CD4-positive, CD25-positive, alpha-beta regulatory T cell (primary cell): Measurements from ENCODE around the gene C6. TPM values are rescaled to one million over a fixed set of nuclear protein-coding genes. Genes with fewer than 3 reads are reported as not detected.
"Not testable (repeated sequence)": the region's sequence is repeated elsewhere in the genome, so short reads cannot be mapped to it uniquely, and the experiment has no call there.

Experiments
- ATAC-seq, 2 donors: fragments of 150-1000 bp; cut with Tn5 transposase; one replicate each; pipeline ENCODE4 v1.10.0; 2021; ENCODE audit warnings: low read depth in 2 of 2, moderate number of reproducible peaks in 2 of 2, moderate library complexity in 1 of 2
- DNase-seq, 3 donors: peaks; one replicate each; pipeline versions ENCODE4 v3.0.0 to v3.0.0-alpha.2; 2012 to 2022; ENCODE audit warnings: mixed read lengths in 1 of 3
- H3K27ac ChIP-seq: one replicate; pipeline ENCODE4 v1.7.0; 2013; ENCODE audit warnings: mild to moderate bottlenecking, low read length; ENCODE audit not compliant: insufficient read depth, poor library complexity, severe bottlenecking
- H3K27me3 ChIP-seq: one replicate; pipeline ENCODE4 v1.7.0; 2013; ENCODE audit warnings: low read length; ENCODE audit not compliant: control insufficient read depth, insufficient read depth
- H3K36me3 ChIP-seq: one replicate; pipeline ENCODE4 v1.7.0; 2013; ENCODE audit warnings: mild to moderate bottlenecking, low read length, moderate library complexity; ENCODE audit not compliant: control insufficient read depth, insufficient read depth
- H3K4me1 ChIP-seq: 2 replicates; pipeline ENCODE4 v1.7.0; 2013; ENCODE audit warnings: mild to moderate bottlenecking, low read length; ENCODE audit not compliant: insufficient read depth, control insufficient read depth, poor library complexity, severe bottlenecking
- H3K4me3 ChIP-seq: one replicate; pipeline ENCODE4 v1.7.0; 2013; ENCODE audit warnings: low read depth, mild to moderate bottlenecking, low read length, moderate library complexity
- H3K9me3 ChIP-seq, 2 experiments: 1 replicate in 1 of 2; 2 replicates in 1 of 2; pipeline ENCODE4 v1.7.0; 2013; ENCODE audit warnings: low read length in 2 of 2, mild to moderate bottlenecking in 1 of 2, moderate library complexity in 1 of 2; ENCODE audit not compliant: control insufficient read depth in 2 of 2
- H3K27ac Mint-ChIP-seq, 3 donors: one replicate each; pipeline ENCODE4 v1.8.0; 2020 to 2022; ENCODE audit warnings: mild to moderate bottlenecking in 3 of 3, mixed read lengths in 3 of 3, moderate library complexity in 2 of 3
- H3K27me3 Mint-ChIP-seq: one replicate; pipeline ENCODE4 v1.8.0; 2022; ENCODE audit warnings: mild to moderate bottlenecking, mixed read lengths
- H3K36me3 Mint-ChIP-seq: one replicate; pipeline ENCODE4 v1.8.0; 2020; ENCODE audit warnings: mixed read lengths
- H3K4me1 Mint-ChIP-seq, 4 donors: one replicate each; pipeline ENCODE4 v1.8.0; 2020 to 2022; ENCODE audit warnings: mixed read lengths in 4 of 4, mild to moderate bottlenecking in 1 of 4
- H3K4me3 Mint-ChIP-seq, 4 donors: one replicate each; pipeline ENCODE4 v1.8.0; 2020 to 2022; ENCODE audit warnings: mild to moderate bottlenecking in 4 of 4, mixed read lengths in 4 of 4, moderate library complexity in 3 of 4
- H3K9me3 Mint-ChIP-seq, 7 donors: one replicate each; pipeline ENCODE4 v1.8.0; 2020 to 2022; ENCODE audit warnings: mixed read lengths in 7 of 7, mild to moderate bottlenecking in 3 of 7, moderate library complexity in 2 of 7
- polyA plus RNA-seq, 4 donors: library from polyadenylated mRNA; unstranded; fragments of 300-500 nt; fragmentation: Illumina TruSeq; gene quantifications; one replicate each; pipeline ENCODE4 v1.2.3, GENCODE V29; 2021
- total RNA-seq: library from RNA; stranded (reverse); gene quantifications from one replicate; pipeline ENCODE4 v1.2.3, GENCODE V29; 2022

The C6 gene
- total and polyA plus RNA-seq, 5 donors from 2014 or later, result not detected

DNA sequence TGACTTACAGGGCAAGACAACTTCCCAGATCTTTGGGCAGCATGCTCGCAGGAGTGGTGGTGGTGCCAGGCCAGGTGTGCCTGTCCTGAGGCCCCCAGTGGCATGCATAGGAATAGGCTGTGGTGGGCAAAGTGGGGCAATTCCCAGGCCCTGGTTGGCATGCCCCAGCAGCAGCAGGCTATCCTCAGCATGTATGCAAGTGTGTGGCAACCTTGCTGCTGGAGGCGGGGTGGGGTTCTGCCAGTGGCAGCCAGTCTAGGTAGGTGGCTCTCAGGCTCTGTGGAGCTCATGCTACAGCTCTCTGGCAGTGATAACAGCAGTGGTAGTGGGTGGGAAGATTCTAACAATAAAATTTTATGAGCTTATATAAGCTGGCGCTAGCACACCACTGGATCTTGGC, 27.7 kb upstream of the C6 start:
- DNase-seq (no peak), ATAC-seq (no peak)
- Histone ChIP-seq H3K27ac (no peak overlapping the region), H3K27me3 (no peaks in the 10 kb centered on the region), H3K9me3 (no peaks in the 10 kb centered on the region), H3K4me1 (no peaks in the 10 kb centered on the region), H3K36me3 (no peaks in the 10 kb centered on the region), H3K4me3 (no peak overlapping the region)
- H3K36me3 Mint-ChIP-seq, result no peaks in the 10 kb centered on the region
- no peaks in the 10 kb centered on the region for H3K4me1 Mint-ChIP-seq
- peaks cover 4% of the 10 kb centered on the region for H3K27me3 Mint-ChIP-seq
- peaks cover 0 to 4% (median 3%) of the 10 kb centered on the region in 7 donors for H3K9me3 Mint-ChIP-seq
- H3K4me3 Mint-ChIP-seq, result no peak overlapping the region
- peak overlapping the region in 1 of 3 donors; percentile 20 for H3K27ac Mint-ChIP-seq

DNA sequence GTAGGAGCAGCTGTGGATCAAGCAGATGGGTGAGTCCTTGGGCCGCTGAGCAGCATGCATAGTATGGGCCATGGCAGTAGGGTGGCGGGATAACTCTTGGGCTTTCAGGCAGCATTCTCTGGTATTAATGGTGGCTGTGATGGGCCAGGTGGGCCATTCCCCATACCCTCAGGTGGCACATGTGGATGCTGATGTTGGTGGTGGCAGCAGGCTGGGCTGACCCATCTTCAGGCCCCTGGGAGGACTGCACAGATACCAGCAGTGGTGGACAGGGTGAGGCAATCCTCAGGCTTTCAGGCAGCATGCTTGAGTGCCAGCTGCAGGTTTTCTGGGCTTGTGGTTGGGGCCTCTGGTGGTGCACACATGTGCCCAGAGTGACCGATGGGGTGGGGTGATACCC, 27.1 kb upstream of the C6 start:
- H3K4me3 Mint-ChIP-seq, result no peak overlapping the region
- DNase-seq (no peak), ATAC-seq (no peak)
- H3K9me3 ChIP-seq, result no peaks in the 10 kb centered on the region
- H3K27me3 Mint-ChIP-seq, result peaks cover 4% of the 10 kb centered on the region
- no peaks in the 10 kb centered on the region for H3K27me3 ChIP-seq
- H3K36me3 Mint-ChIP-seq, result no peaks in the 10 kb centered on the region
- H3K4me1 ChIP-seq, result no peaks in the 10 kb centered on the region
- H3K27ac ChIP-seq, result no peak overlapping the region
- no peaks in the 10 kb centered on the region for H3K36me3 ChIP-seq
- H3K27ac Mint-ChIP-seq, result no peak overlapping the region
- H3K9me3 Mint-ChIP-seq, result peaks cover 0 to 4% (median 3%) of the 10 kb centered on the region in 7 donors
- H3K4me3 ChIP-seq, result no peak overlapping the region
- no peaks in the 10 kb centered on the region for H3K4me1 Mint-ChIP-seq

DNA sequence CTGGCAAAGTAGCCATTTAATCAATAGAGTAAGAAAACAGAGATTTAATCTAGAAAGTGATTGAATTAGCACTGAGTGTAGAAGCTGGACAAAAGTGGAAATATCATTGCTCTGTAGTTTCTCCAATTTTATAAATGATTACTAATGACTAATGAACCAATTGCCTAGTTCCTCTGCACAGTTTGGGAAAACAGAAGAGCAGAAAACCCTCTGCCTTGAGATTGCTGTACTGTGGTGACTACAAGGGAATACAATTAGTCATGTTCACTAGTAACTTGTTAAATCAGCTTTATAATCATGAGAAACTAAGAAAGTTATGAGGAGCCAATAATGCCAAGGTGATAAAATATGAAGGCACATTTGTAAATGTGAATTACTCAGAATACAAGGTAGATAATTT, 21.1 kb upstream of the C6 start:
- Histone ChIP-seq H3K4me3 (no peak overlapping the region), H3K9me3 (peaks cover 2 to 9% of the 10 kb centered on the region in 2 experiments), H3K27me3 (no peaks in the 10 kb centered on the region), H3K36me3 (no peaks in the 10 kb centered on the region), H3K4me1 (no peaks in the 10 kb centered on the region), H3K27ac (no peak overlapping the region)
- no peaks in the 10 kb centered on the region for H3K4me1 Mint-ChIP-seq
- H3K9me3 Mint-ChIP-seq, result peaks cover 0 to 25% (median 3%) of the 10 kb centered on the region in 7 donors
- DNase-seq, result no peak
- H3K27me3 Mint-ChIP-seq, result no peaks in the 10 kb centered on the region
- no peak for ATAC-seq
- no peak overlapping the region for H3K4me3 Mint-ChIP-seq
- no peaks in the 10 kb centered on the region for H3K36me3 Mint-ChIP-seq
- no peak overlapping the region for H3K27ac Mint-ChIP-seq

GRCh38 chr5:41232797-41233196, 19.5 kb upstream of the C6 start:
- Histone ChIP-seq H3K27ac (no peak overlapping the region), H3K4me3 (no peak overlapping the region), H3K36me3 (no peaks in the 10 kb centered on the region), H3K9me3 (peaks cover 2 to 9% of the 10 kb centered on the region in 2 experiments), H3K27me3 (no peaks in the 10 kb centered on the region), H3K4me1 (no peaks in the 10 kb centered on the region)
- no peak overlapping the region for H3K4me3 Mint-ChIP-seq
- H3K9me3 Mint-ChIP-seq, result peaks cover 0 to 36% (median 7%) of the 10 kb centered on the region in 7 donors
- H3K36me3 Mint-ChIP-seq, result no peaks in the 10 kb centered on the region
- H3K4me1 Mint-ChIP-seq, result no peaks in the 10 kb centered on the region
- no peak overlapping the region for H3K27ac Mint-ChIP-seq
- DNase-seq, result no peak
- no peak for ATAC-seq
- no peaks in the 10 kb centered on the region for H3K27me3 Mint-ChIP-seq

GRCh38 chr5:41230276-41230675, 16.9 kb upstream of the C6 start:
- H3K4me1 ChIP-seq, H3K27ac Mint-ChIP-seq, H3K4me3 Mint-ChIP-seq, H3K36me3 Mint-ChIP-seq, H3K4me3 ChIP-seq, DNase-seq, ATAC-seq, H3K36me3 ChIP-seq, H3K9me3 ChIP-seq, H3K27me3 ChIP-seq, H3K4me1 Mint-ChIP-seq, H3K27ac ChIP-seq, H3K27me3 Mint-ChIP-seq: not testable (repeated sequence)
- peaks cover 0 to 40% (median 10%) of the 10 kb centered on the region in 7 donors for H3K9me3 Mint-ChIP-seq

DNA sequence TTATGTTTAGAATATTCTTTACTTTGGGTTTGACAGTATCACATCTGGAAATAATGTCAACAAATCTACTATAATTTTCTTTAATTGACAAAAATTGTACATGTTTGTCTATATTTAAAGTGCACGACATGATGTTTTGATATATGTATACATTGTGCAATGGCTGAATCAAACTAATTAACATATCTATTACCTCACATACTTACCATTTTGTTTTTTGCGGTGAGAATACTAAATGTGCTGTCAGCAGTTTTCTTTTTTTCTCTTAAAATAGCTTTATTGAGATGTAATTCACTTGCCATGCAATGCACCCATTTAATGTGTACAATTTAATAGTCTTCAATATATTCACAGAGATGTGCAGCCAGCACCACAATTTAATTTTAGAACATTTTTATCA, 10.6 kb upstream of the C6 start:
- H3K36me3 ChIP-seq, result no peaks in the 10 kb centered on the region
- Mint-ChIP-seq H3K27me3 (no peaks in the 10 kb centered on the region), H3K9me3 (peaks cover 0 to 18% (median 7%) of the 10 kb centered on the region in 7 donors), H3K4me3 (no peak overlapping the region), H3K36me3 (no peaks in the 10 kb centered on the region), H3K4me1 (no peaks in the 10 kb centered on the region), H3K27ac (no peak overlapping the region)
- H3K27me3 ChIP-seq, result no peaks in the 10 kb centered on the region
- ATAC-seq (no peak), DNase-seq (no peak)
- H3K4me3 ChIP-seq, result no peak overlapping the region
- no peaks in the 10 kb centered on the region for H3K4me1 ChIP-seq
- no peaks in the 10 kb centered on the region for H3K9me3 ChIP-seq
- H3K27ac ChIP-seq, result no peak overlapping the region

DNA sequence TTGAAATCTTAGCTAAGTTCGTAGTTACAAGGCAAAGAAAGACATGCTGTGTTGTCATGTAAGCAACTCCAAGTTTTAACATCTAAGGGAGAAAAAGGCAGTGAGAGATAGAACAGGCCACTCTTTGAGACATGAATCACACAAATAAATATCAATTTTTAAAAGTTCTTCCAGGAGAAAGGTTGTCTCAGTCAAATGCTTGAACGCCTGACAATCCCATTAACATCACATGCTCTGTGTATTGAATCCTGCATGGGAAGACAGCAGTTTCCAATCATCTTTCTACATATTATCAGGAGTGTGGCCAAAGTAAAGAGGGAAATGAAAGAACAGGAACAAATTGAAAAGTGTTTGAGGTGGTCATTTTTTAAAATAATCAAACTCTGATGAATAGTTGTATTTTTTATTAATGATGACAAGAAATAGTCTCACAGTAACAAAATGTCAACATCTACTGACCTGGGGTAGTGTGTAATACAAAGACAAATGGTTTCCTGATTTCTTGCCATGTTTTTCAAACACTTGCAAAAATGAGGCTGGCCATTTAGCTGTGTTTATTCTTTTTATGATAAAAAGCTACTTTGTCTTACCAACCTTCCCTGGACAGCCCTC, 6.4 kb upstream of the C6 start:
- no peaks in the 10 kb centered on the region for H3K27me3 ChIP-seq
- no peaks in the 10 kb centered on the region for H3K36me3 ChIP-seq
- H3K4me3 ChIP-seq, result no peak overlapping the region
- ATAC-seq, result no peak
- H3K4me3 Mint-ChIP-seq, result no peak overlapping the region
- H3K4me1 ChIP-seq, result no peaks in the 10 kb centered on the region
- no peaks in the 10 kb centered on the region for H3K36me3 Mint-ChIP-seq
- H3K27me3 Mint-ChIP-seq, result no peaks in the 10 kb centered on the region
- H3K9me3 ChIP-seq, result no peaks in the 10 kb centered on the region
- no peaks in the 10 kb centered on the region for H3K4me1 Mint-ChIP-seq
- no peak for DNase-seq
- H3K9me3 Mint-ChIP-seq, result peaks cover 0 to 2% (median 1%) of the 10 kb centered on the region in 7 donors
- H3K27ac Mint-ChIP-seq, result no peak overlapping the region
- H3K27ac ChIP-seq, result no peak overlapping the region

- Histone ChIP-seq H3K27me3 (no peaks in the 10 kb centered on the region), H3K9me3 (no peaks in the 10 kb centered on the region), H3K27ac (no peak overlapping the region), H3K36me3 (no peaks in the 10 kb centered on the region), H3K4me1 (no peaks in the 10 kb centered on the region), H3K4me3 (no peak overlapping the region)
- no peaks in the 10 kb centered on the region for H3K27me3 Mint-ChIP-seq
- H3K9me3 Mint-ChIP-seq, result peaks cover 0 to 2% (median 1%) of the 10 kb centered on the region in 7 donors
- DNase-seq (no peak), ATAC-seq (no peak)
- peak overlapping the region in 1 of 3 donors; percentile 11 for H3K27ac Mint-ChIP-seq
- H3K4me1 Mint-ChIP-seq, result no peaks in the 10 kb centered on the region
- H3K4me3 Mint-ChIP-seq, result no peak overlapping the region
- no peaks in the 10 kb centered on the region for H3K36me3 Mint-ChIP-seq
Measured at GRCh38 chr5:41218929-41219657, 5.8 kb upstream of the C6 start.
